HepG2 (cell line): ENCODE data around the gene BMF. TPM values are rescaled to one million over a fixed set of nuclear protein-coding genes. Genes with fewer than 3 reads are reported as not detected.
A peak's percentile ranks its signal among the peaks of the same experiment; 100 is the strongest.

ENCODE experiments used
- CBX5 ChIP-seq: sonication (generic); formaldehyde crosslinking; IDR thresholded peaks from 2 replicates; pipeline ENCODE4 v1.4.0; 2020; ENCODE audit warnings: missing genetic modification reagents, borderline replicate concordance
- CREM ChIP-seq, 2 experiments: sonication (generic) in 1 of 2; formaldehyde crosslinking in 1 of 2; IDR thresholded peaks; 2 replicates each; pipeline versions ENCODE4 v1.4.0 to v1.6.1; 2016 to 2020; ENCODE audit warnings: antibody characterized with exemption in 1 of 2, mild to moderate bottlenecking in 1 of 2, missing genetic modification reagents in 1 of 2
- FOXJ3 ChIP-seq: sonication (generic); formaldehyde crosslinking; IDR thresholded peaks from 2 replicates; pipeline ENCODE4 v1.4.0; 2020; ENCODE audit warnings: missing genetic modification reagents, mild to moderate bottlenecking, borderline replicate concordance
- HDAC1 ChIP-seq: sonication (generic); formaldehyde crosslinking; IDR thresholded peaks from 2 replicates; pipeline ENCODE4 v1.5.1; 2020; ENCODE audit warnings: mild to moderate bottlenecking, missing genetic modification reagents
- HMG20A ChIP-seq: IDR thresholded peaks from 2 replicates; pipeline ENCODE4 v1.6.1; 2016; ENCODE audit warnings: borderline replicate concordance
- IKZF1 ChIP-seq: fragments of 450-650 bp; IDR thresholded peaks from 2 replicates; pipeline ENCODE4 v1.7.1; 2016
- MED1 ChIP-seq: sonication (generic); formaldehyde crosslinking; IDR thresholded peaks from 2 replicates; pipeline ENCODE4 v1.4.0; 2020; ENCODE audit warnings: missing genetic modification reagents
- MEIS1 ChIP-seq: sonication (generic); formaldehyde crosslinking; IDR thresholded peaks from 2 replicates; pipeline ENCODE4 v1.9.0; 2021; ENCODE audit warnings: mild to moderate bottlenecking, missing genetic modification reagents, moderate library complexity, borderline replicate concordance
- PHB2 ChIP-seq: fragments of 450-650 bp; IDR thresholded peaks from 2 replicates; pipeline ENCODE4 v1.6.1; 2018; ENCODE audit not compliant: partially characterized antibody
- PHF5A ChIP-seq: IDR thresholded peaks from one replicate; pipeline ENCODE4 v1.6.1; 2018; ENCODE audit warnings: low read depth, missing genetic modification reagents; ENCODE audit not compliant: unreplicated experiment
- PHF8 ChIP-seq: sonication (generic); formaldehyde crosslinking; IDR thresholded peaks from 2 replicates; pipeline ENCODE4 v1.5.0; 2020; ENCODE audit warnings: missing genetic modification reagents
- REST ChIP-seq, 2 experiments: IDR thresholded peaks; 2 replicates each; pipeline ENCODE4 v1.6.1; 2011 to 2012; ENCODE audit warnings: low read length in 2 of 2, borderline replicate concordance in 1 of 2, low read depth in 1 of 2, mild to moderate bottlenecking in 1 of 2, moderate library complexity in 1 of 2
- TFAP4 ChIP-seq: sonication (generic); IDR thresholded peaks from 2 replicates; pipeline ENCODE4 v1.6.1; 2016; ENCODE audit warnings: low read depth, borderline replicate concordance
- TFDP2 ChIP-seq: sonication (generic); formaldehyde crosslinking; IDR thresholded peaks from 2 replicates; pipeline ENCODE4 v1.4.0; 2020; ENCODE audit warnings: missing genetic modification reagents
- THRA ChIP-seq: sonication (generic); formaldehyde crosslinking; IDR thresholded peaks from 2 replicates; pipeline ENCODE4 v1.4.0; 2020; ENCODE audit warnings: missing genetic modification reagents, borderline replicate concordance
- TP53 ChIP-seq: sonication (generic); formaldehyde crosslinking; conservative IDR thresholded peaks from 2 replicates; pipeline ENCODE4 v1.4.0; 2020; ENCODE audit warnings: missing genetic modification reagents
- ZNF17 ChIP-seq: sonication (generic); formaldehyde crosslinking; IDR thresholded peaks from 2 replicates; pipeline ENCODE4 v1.5.0; 2020; ENCODE audit warnings: mild to moderate bottlenecking, missing genetic modification reagents
- ZNF331 ChIP-seq: sonication (generic); formaldehyde crosslinking; IDR thresholded peaks from 2 replicates; pipeline ENCODE4 v1.4.0; 2020; ENCODE audit warnings: missing genetic modification reagents
- polyA plus RNA-seq, 8 experiments: library from polyadenylated mRNA; depleted of rRNA in 3 of 8; stranded (reverse) in 7 of 8; unstranded in 1 of 8; fragments of >200 nt; fragmentation: Illumina TruSeq in 4 of 8; extraction: Trizol in 4 of 8; gene quantifications; 2 replicates each; pipeline versions ENCODE4 v1.2.1 to v1.2.3, GENCODE V29; 2011 to 2016; ENCODE audit warnings: low read depth in 4 of 8, missing spikeins in 1 of 8, mixed read lengths in 1 of 8; ENCODE audit not compliant: insufficient read depth in 1 of 8
- total RNA-seq, 5 experiments: library from RNA; depleted of rRNA; stranded (reverse); fragments of >200 nt; fragmentation: Illumina TruSeq; extraction: Trizol; gene quantifications; 2 replicates each; pipeline ENCODE4 v1.2.3, GENCODE V29; 2016; ENCODE audit warnings: low read depth in 1 of 5

BMF gene
- total and polyA plus RNA-seq, 2 of the 13 experiments (the other 11 are each of a cell fraction or from before 2014, with no cell fraction given), result 8.7 to 15.9 TPM

GRCh38 chr15:40106203-40107161 lies 2.2 kb downstream of the BMF start (continued):
- TF ChIP-seq TFDP2 (CRISPR knock-in tag) (peak; percentile 56), IKZF1 (no peak), CBX5 (CRISPR knock-in tag) (peak; percentile 65; the same call in 1 of the 2 replicates), FOXJ3 (0 out of 2 replicates have a peak, but pooled peaks have one; percentile 26), MED1 (CRISPR knock-in tag) (peak; percentile 48; the same call in 1 of the 2 replicates), THRA (CRISPR knock-in tag) (peak; percentile 73; the same call in 1 of the 2 replicates), PHB2 (no peak), PHF8 (peak; percentile 20; the same call in 1 of the 2 replicates), CREM (IDR thresholded peaks at IDR 0.05) (peak; percentile 33; the same call in 1 of the 2 replicates), CREM (CRISPR knock-in tag; IDR thresholded peaks at IDR 0.05) (no peak), TP53 (CRISPR knock-in tag) (0 out of 2 replicates have a peak, but pooled peaks have one; percentile 16), PHF5A (peak; percentile 38), REST (IDR thresholded peaks at IDR 0.05; ENCODE audit: borderline replicate concordance in 1 of 2, low read depth in 1 of 2, low read length in 2 of 2) (0 out of 4 replicates have a peak, but pooled peaks of 1 of the 2 experiments have one; percentile 44), HMG20A (CRISPR knock-in tag) (peak; percentile 55; the same call in 1 of the 2 replicates), ZNF331 (CRISPR knock-in tag) (peak; percentile 99), TFAP4 (peak; percentile 20; the same call in 1 of the 2 replicates), ZNF17 (CRISPR knock-in tag) (no peak), MEIS1 (CRISPR knock-in tag) (no peak), HDAC1 (CRISPR knock-in tag) (peak; percentile 61)
